Bronchial epithelial cell (primary cell): ENCODE measurements around the gene OR4K17. TPM values are rescaled to one million over a fixed set of nuclear protein-coding genes. Genes with fewer than 3 reads are reported as not detected.

ENCODE experiments used
- total RNA-seq: library from RNA; depleted of rRNA; stranded (reverse); fragments of >200 nt; gene quantifications from 2 replicates; pipeline ENCODE4 v1.2.1, GENCODE V29; 2014

OR4K17 gene
- total RNA-seq, 1 donor from 2014 or later: not detected

Other genes with a start within 250 kb of the OR4K17 start
- gene OR4K2, start 235.6 kb upstream of the OR4K17 start, total RNA-seq: not detected in 2 replicates
- not detected in 2 replicates for gene OR4K5, start 190.1 kb upstream of the OR4K17 start, total RNA-seq
- gene OR4K1, start 179.8 kb upstream of the OR4K17 start, total RNA-seq: not detected in 2 replicates
- not detected in 2 replicates for gene OR4K15, start 135.1 kb upstream of the OR4K17 start, total RNA-seq
- gene OR4Q2, start 108.6 kb upstream of the OR4K17 start, total RNA-seq: not detected in 2 replicates
- not detected in 2 replicates for gene OR4K14, start 91.4 kb upstream of the OR4K17 start, total RNA-seq
- gene OR4K13, start 74.7 kb upstream of the OR4K17 start, total RNA-seq: not detected in 2 replicates
- not detected in 2 replicates for gene OR4L1, start 50.7 kb upstream of the OR4K17 start, total RNA-seq
- gene OR4N5, start 28.1 kb downstream of the OR4K17 start, total RNA-seq: not detected in 2 replicates
- not detected in 2 replicates for gene OR11G2, start 80.2 kb downstream of the OR4K17 start, total RNA-seq
- not detected in 2 replicates for gene OR11H6, start 113.0 kb downstream of the OR4K17 start, total RNA-seq
- not detected in 2 replicates for gene OR11H7, start 118.2 kb downstream of the OR4K17 start, total RNA-seq
- not detected in 2 replicates for gene OR11H4, start 128.5 kb downstream of the OR4K17 start, total RNA-seq
- 10.5 and 14.2 TPM in 2 replicates for gene TTC5, start 195.2 kb downstream of the OR4K17 start, total RNA-seq
- 70.0 and 168 TPM in 2 replicates for gene CCNB1IP1, start 222.5 kb downstream of the OR4K17 start, total RNA-seq
- 7.9 and 11.6 TPM in 2 replicates for gene PARP2, start 232.9 kb downstream of the OR4K17 start, total RNA-seq